ENCODE results near the gene LYL1. TPM values are rescaled to one million over a fixed set of nuclear protein-coding genes. Genes with fewer than 3 reads are reported as not detected.

The LYL1 gene
- total RNA-seq, 1 donor from 2014 or later, result 13.0 TPM

DNA sequence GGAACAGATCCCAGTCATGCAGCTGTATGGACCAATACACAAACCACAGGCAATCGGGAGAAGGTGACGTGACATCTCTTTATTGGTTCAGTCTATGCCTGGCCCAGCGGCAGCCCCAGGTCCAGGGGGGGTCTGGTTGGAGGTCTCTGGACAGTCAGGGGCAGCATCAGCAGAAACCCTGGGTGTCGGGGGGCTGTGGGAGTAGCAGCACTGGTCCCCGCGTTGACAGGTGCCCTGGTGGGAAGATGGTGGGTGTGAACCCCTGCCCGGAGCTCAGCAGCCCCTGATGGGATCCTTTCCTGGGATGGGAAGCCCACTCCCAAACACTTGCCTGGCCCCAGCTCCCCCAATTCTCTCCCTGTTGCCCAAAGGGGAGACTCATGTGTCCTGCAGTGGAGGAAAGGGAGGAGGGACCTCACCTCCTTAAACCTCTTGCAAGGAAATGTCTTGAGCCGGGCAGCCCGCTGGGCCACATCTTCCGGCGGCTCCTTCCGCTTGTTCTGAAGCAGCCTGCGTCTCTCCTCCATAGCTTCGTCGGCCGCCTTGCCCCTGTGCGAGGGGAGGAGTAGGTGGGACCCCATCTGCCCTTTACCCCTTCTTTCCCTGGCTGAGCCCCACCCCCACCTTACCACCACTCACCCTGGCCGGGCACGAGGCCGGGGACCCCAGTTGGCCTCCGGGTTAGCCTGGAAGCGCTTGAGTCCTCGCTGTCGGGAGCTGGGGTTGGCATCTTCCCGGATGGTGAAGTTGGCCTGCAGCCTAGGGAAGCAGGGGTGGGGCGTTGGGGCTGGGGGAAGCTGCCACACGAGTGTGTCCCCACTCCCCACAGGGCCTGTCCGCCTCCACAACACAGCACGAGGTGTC, 2.4 kb upstream of the LYL1 start:
- no peak for DNase-seq (ENCODE audit: low spot score)

DNA sequence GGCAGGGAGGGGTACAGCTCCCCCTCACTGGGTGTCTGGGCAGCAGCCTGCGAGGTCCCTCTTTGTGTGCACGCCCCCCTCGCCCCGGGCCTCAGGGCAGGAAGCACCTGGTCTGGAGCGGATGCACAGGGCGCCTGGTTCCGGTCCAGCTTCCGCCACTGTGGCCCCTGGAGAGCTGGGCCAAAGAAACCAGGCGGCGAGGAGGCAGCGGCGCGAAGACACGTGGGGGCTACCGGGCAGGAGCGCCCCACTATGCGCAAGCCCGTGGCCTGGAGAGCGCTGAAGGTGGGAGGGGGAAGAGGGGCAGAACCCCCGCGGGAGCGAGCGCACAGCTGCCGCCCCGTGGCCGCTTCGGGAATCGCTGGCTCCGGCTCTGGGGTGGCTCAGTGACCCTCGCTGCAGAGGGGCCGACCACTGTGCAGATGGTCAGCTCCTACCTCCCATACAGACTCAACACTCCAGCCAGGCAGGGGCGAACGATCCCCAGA, 1.7 kb upstream of the LYL1 start:
- DNase-seq (ENCODE audit: low spot score), result no peak

DNA sequence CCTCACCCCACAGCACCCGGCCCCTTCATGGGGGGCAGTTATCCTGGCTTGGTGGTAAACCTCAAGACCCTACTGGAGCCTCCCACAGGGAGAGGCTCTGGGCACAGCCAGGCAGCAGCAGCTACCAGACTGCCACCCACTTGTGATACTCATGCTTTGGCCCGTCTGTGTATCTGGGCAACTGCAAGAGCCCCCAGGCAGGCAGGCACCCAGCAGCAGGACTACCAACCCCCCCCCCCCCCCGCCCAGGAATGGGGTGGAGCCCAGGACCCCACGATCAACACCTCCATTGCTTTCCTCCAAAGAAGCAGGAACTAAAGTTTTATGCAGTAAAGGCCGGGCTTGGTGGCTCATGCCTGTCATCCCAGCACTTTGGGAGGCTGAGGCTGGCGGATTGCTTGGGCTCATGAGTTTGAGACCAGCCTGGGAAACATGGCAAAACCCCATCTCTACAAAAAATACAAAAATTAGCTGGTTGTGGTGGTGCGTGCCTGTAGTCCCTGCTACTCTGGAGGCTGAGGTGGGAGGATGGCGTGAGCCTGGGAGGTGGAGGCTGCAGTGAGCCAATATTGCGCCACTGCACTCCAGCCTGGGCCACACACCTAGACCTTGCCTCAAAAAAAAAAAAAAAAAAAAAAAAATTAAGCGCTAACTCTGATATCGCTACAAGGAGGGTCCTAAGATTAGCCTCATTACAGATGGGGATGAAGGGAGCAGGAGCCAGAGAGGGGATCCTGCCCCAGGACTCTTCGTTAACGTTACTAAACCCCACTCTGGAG, 1.1 kb upstream of the LYL1 start:
- no peak for DNase-seq (ENCODE audit: low spot score)

DNA sequence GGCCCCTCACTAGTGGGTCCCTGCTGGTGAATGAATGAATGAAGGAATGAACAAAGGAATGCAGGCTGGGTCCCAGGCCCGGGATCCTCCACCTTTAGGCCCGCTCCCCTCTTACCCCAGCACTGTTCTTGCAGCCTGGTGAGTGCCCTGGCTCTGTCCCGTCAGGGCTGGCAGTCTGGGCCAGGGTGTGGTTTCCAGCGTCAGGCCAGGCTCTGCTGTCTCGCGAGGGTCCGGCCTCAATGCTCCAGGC, 317 bp downstream of the LYL1 start:
- DNase-seq (ENCODE audit: low spot score), result no peak

DNA sequence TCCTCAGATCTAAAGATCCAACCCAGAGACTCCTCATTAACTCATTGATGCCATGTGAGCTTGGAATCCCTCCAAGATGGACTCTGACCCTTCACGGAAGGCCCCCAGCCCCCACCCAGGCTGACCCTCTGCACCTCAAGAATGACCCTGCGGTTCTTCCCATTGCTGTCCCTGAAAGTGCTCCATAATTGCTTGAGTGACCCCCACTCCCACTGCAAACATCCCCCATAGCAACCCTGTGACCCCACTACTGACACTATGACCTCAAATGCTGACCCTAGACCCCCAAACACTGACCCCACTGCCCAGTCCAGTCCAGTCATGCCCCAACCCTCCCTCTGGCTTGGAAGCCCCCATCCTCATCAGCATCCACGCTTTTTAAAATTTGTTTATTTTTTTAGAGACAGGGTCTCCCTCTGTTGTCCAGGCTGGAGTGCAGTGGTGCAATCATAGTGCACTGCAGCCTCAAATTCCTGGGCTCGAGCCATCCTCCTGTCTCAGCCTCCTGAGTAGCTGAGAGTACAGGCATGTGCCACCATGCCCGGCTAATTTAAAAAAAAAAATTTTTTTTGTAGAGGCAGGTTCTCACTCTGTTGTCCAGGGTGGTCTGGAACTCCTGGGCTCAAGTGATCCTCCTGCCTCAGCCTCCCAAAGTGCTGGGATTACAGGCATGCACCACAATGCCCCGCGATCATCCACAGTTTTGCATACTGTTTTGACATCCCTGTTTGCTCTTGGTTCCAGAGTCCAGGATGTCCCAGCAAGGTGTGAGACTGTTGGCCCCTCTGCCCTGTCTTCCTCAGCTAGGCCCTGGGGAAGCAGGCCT, 855 bp downstream of the LYL1 start:
- DNase-seq (ENCODE audit: low spot score), result no peak

DNA sequence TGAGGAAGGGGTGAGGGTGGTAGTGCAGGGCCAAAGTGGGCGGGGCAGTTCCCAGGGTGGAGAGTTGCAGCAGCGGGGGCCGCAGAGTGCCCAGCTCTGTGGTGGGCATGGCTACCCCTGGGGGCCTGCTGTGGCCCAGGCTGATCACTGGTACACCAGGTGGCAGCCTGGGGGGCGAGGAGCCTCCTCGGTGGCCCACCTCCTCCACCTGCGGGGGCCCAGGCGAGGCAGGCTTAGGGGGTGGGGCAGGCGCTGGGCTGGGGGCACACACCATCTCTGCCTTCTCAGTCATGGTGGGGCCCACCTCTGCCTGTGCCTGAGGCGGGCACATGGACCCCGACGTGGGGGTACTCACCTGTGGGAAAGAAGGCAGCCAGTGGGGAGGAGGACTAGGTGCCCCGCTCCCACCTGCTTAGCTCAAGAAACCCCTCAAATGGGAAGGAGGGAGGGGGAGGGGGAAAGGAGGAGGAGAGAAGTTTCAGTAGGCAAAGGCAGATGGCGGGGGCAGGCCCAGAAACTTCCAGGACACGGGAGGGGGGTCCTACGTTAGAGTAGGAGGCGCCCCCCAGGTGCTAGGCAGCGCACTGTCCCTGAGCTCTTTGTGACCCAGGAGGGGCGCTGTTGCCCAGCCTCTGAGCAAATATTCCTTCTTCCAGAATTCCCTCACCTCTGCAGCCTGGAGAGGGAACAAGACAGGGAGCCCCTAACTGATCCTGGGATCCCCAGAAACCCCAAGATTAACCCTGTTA, 1.6 kb downstream of the LYL1 start:
- no peak for DNase-seq (ENCODE audit: low spot score)

DNA sequence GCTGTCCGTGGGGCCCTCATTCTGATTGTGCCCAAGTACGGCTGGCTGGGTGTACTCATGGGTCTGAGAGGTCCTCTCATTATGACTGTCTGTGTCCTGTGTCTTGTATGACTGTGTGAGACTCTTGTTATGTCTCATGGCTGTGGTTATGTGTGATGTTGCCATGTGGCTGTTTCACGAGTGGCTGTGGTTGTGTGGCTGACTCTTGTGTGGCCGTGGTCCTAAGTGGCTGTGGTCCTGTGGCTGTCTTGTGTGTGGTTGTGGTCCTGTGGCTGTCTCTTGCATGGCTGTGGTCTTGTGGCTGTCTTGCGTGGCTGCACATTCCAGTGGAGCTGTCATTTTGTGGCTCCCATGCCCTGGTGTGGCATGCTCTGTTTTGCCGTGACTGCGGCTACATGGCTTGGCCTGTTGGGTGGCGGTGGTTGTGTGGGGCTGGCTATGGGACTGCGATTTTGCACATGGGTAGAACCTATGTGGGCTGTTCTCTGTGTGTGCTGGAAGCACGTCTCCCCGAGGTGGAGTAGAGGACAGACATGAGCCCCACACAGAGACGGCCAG, 2.5 kb downstream of the LYL1 start:
- DNase-seq (ENCODE audit: low spot score), result no peak

DNA sequence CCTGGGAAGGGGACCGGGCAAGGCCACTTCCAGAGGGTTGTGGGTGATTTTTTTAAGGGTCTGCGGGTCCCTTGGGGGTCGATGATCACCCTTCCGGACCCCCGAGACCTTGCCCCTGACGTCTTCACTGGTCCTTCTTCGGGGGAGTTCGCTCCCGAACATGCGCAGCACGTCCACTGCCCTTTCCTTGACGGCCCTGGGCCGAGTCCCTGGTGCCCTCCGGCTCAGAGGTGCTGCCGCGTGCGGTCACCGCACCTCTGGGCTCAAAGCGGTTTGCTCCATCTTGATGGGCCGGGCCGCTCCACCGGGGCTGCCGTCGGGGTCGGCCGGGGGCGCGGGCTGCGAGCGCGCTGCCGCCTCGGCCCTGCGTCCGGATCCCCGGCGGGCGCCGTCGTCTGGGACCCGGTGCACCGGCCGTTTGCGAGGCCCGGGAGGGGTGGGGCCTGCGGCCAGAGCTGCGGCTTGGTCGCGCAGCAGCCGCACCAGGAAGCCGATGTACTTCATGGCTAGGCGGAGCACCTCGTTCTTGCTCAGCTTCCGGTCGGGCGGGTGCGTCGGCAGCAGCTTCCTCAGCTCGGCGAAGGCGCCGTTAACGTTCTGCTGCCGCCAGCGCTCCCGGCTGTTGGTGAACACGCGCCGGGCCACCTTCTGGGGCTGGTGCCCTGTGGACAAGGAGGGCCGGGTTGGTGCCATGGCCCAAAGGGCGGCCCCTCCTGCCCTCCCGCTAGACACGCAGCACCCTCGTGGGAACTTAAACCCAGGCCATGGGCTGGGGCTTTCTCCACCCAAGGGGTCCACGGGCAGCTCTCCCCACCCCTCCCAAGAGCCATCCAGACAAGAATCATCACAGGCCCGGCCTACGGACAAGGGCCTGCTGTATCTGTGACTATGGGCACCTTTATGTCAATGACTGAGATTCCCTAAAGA, 3.3 kb downstream of the LYL1 start:
- DNase-seq (ENCODE audit: low spot score), result no peak

DNA sequence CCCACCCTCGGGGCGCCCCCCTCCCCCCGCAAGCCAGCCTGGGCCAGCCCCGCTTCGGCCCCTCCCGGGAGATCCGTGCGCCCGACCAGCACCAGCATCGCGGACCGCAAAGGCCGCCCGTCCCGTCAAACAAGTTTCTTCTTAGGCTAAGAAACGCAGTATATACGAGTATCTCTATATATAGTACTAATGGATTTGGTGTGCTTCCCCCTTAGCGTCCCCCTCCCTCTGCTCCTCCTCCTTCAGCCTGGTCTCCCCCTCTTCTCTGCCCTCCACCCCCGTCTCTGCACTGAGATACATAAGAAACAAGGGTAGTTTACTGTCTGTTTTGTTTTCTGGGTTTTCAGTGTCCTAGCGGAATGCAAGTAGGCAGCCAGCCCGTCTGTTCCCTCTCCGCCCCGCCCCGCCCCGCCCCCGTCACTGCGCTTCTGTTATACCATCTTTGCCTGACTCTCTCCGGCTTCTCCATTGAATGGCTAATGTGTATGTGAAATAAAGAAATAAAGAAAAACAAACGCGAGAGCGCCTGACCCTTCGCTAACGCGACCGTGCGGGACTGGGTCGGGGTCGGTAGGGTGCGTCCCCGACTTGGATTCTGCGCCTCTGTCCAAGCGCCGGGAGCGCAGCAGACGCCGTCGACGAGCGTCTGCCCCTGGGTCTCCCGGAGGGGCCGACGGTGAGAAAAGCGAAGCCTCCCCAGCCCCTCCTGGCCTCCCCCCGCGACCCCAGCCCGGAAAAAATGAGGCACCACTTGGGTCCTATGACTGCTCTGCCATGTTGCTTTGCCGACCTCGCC, 4.2 kb downstream of the LYL1 start:
- peak; percentile 83 for DNase-seq (ENCODE audit: low spot score)

DNA sequence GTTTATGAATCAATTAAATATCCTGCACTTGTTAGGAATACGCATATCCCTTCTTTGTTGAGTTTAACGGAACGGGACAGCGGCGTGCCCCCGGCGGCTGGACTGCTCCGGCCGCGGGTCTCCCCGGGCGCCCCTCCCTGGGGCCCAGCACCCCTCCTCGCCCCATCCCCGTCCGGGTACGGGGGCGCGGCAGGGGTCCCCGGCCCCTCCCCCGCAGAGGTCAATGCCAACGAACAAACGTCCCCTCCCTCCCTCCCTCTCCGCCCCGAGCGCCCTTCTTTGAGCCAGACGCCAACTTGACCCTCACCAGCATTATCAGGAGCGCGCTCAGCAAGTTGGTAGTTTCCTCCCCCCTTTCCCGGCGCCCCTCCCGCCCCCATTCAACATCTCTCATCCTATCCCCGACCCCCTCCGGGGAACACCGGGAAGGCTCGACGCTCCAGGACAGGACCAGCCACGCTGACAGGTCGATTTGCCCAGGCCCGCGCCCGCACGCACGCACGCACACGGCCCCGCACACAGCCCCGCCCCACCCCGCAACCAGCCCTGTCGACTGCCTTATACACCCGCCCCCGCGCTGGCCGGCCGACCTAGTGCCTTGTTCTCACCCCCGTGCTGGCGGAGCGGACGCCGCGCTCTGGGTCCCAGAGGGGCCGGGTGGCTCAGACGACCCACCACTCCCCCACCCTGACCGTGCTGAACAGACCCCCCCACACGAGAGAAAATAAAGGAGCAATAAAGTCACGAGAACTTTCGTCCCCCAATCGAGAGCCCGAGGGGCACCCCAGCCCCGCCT, 5.0 kb downstream of the LYL1 start:
- DNase-seq (ENCODE audit: low spot score), result no peak

DNA sequence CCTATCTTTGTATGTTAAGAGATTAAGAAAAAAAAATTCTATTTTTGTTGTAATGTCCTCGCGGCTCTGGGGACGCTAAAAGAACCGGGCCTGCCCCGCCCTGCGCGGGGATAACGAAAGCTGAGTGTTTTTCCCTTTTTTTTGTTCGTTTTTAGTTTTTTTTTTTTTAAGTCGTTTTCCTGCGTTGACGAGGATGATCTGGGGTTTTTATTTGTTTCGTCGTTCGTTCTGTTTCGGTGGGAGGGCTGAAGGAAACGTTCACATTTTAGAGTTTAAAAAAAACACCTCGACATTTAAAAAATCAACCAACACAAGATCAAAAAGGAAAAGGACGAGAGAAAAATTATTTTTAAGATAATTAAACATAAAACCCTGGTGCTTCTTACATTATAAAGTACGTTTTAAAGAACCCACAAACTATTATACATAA, 5.6 kb downstream of the LYL1 start:
- DNase-seq (ENCODE audit: low spot score), result no peak

DNA sequence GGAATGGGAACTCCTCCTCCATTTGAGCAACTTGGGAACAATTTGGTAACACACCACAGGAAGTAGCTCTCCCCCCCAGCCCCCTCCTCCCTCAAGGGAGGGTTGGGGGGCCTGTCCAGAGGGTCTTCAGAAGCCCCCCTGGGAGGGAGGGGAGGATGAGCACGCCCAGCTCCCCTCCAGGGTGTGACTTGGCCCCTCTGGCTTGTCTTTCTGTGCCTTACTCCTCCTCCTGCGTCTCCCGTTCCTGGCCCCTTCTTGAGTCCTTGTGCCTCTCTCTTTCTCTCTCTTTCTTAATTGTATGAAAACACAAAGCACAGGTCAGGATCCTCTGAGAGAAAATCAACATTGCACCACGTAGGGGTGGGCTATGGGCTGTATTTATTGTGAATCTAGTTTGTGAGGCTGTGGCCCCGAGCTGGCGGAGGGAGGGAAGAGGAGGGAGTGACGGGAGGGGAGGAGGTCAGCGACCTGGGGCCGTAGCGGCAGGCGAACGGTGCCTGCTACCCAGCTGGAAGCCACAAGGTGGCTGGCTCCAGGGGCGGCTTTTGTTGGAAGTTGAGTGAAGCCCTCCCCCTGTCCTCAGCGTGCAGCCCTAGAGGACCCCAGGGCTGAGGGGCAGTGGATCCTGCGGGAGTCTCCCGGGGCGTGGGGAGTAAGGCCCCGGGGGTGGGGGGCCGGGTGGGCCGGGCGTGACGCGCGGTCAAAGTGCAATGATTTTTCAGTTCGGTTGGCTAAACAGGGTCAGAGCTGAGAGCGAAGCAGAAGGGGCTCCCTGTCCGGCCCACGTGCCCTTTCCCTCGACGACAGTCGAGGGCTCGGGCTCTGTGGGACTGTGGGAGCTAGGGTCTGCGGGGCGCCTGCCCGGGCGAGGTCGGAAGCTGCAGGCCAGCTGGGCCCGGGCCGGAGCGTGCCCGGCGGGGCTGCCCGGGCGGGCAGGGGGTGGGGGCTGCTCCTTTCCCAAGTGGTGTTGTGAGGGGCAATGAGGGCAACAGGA, 6.4 kb downstream of the LYL1 start:
- DNase-seq (ENCODE audit: low spot score), result no peak

DNA sequence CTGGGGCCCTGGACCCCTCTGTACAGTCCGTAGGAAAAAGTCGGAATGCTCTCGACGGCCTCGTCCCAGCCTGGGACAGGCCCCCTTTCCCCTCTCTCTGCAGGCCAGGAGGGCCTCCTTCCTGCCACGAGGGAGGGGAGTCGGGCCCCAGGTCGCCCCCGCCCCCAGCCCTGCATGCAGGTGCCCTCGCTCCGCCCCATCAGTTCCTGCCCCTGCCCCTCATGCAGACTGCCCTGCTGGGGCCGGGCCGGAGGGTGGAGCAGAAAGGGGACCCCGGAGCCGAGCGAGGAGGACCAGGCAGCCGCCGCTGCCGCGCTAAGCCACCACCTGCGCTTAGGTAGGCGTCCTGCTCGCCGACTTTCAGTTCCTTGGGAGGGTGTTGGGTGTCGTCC, 7.3 kb downstream of the LYL1 start:
- DNase-seq (ENCODE audit: low spot score), result no peak

DNA sequence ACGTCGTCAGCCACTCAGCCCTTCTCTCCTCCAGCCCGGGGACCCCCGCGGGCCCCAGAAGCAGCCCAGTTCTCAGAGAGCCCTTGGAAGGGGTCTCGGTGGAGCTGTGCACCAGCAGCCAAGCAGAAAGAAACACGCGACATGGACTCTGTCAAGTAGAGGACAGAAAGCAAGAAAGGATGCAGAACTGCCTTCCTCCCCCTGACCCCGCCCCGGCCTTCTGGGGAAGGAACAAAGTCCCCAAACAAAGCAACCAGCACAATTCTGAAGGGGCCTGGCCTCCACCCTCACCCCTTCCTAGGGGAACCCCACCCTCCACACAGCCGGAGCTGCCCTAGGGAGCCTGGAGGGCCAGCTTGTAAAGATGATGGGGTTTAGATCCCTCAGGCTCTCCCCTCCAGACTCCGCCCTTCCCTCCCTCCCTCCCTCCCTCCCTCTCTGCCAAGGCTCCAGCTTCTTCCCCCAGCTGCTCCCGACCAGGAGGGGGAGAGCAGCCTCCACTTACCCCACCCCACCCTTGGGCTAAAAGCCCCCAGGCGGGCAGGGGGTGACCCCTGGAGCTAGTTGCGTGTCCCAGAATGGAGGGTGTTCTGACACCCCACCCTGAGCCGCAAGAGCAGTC, 7.8 kb downstream of the LYL1 start:
- DNase-seq (ENCODE audit: low spot score), result no peak

DNA sequence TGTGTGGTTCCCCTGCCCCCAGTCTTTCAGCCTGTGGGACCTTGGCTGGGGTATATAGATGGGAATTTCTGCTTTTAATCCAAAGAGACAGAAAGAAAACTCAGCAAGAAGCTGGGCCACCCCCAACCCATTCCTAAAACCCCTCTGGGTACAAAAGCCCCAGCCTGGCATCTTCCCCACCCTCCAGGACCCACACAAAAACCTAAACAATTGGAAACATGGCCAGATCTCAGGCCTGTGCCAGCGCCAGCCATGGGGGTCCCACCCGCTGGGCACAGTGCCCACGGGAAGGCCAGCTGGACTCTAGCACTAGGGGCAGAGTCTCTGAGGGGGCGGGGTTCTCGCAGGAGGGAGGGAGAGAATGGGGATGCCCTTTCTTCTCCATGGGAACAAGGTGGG, 8.6 kb downstream of the LYL1 start:
- no peak for DNase-seq (ENCODE audit: low spot score)

DNA sequence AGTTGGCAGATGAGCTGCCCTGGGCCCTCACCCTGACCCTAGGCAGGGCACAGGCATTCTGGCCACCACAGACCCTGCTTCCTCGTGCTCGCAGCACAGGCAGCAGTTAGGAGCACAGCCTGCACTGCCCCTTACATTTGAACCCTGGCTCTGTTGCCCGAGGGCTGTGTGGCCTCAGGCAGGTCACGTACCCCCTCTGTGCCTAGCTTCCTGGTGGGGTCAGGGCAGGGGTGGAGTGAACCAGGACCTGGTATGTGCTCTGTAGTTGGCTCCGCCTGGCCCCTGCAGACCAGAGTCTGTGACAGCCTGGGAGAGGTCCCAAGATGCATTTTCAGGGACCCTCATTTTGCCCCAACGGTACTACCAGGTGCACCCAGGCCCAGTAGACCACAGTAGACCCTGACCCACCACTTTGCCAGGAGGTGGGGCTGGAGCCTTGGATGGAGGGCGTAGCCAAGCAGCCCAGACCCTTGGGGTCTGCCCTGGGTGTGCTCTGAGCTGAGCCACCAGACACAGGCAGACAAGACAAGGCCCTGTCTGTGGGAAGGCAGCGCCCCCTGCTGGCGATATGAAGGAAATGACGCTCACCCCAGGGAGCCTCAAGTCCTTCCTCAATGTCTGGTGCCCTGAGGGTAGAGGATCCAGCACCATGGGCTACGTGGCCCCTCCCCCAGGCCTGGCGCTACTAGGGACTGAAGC, 9.1 kb downstream of the LYL1 start:
- DNase-seq (ENCODE audit: low spot score), result peak; percentile 89
